NCI-H226 (cell line): ENCODE results near the gene STIM1.
"Not testable (repeated sequence)": the region's sequence is repeated elsewhere in the genome, so short reads cannot be mapped to it uniquely, and the experiment has no call there.

Experiments
- DNase-seq: peaks from one replicate; pipeline ENCODE4 v3.0.0-alpha.2; 2015

The STIM1 gene

DNA sequence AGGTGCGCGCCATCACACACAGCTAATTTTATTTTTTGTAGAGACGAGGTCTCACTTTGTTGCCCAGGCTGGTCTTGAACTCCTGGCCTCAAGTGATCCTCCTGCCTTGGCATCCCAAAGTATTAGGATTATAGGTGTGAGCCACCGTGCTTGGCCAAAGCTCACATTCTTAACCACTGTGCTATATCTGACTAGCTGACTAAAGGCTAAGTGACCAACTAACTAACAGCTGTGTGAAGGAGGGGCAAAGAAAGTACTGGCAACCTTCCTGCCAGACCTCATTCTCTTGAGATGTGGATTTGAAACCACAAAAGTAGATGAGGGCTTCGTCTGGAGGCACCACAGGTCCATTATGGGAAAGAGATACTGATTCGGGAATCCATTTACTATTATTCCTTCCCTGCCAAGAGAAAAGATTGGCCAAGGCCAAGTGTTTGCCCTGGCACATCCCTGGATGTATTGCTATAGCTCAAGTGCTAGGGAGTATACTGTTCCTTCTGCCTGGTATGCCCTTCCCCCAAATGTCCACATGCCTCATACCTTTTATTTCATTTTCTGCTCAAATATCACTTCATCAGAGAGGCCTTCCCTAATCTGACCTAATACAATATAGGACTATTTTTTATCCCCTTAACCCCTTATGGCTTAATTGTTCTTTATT is 186.4 kb downstream of the STIM1 start:
- peak; percentile 12 for DNase-seq

- no peak for DNase-seq
These were observed 189.6 kb downstream of the STIM1 start for GRCh38 chr11:4044976-4045646.

GRCh38 chr11:4048340-4048739 is 192.9 kb downstream of the STIM1 start:
- no peak for DNase-seq

DNA sequence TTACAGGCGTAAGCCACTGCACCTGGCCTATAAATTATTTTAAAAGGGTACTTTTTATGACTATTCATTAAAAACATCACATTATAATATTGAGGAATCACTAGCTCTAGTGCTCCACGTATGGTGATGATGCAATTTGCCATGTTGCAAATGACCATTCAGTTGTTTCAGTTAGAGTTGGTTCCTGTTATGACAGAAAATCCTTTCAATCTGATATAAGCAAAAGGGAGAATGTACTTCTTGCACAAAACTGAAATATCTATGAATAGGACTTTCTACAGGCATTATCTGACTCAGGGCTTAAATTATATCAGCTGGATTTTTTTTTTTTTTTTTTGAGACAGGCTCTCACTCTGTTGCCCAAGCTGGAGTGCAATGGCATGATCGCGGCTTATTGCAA is 193.5 kb downstream of the STIM1 start:
- no peak for DNase-seq

DNA sequence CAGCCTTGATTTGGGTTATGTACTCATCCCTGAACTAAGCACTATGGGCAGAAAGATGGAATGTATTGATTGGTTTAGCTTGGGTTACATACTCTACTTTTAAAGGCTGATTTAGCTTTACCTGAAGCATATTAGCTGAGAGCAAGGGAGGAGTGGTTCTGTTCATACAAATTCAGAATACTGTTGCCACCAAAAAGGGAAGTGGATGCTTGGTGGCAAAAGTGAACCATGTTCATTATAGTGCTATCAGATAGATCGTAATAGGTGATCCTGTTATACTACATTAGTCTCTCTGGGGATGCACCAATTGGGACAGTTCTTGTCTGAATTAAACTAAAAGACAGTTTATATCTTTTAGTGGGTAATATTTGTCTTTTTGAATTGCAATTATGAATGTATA is 194.7 kb downstream of the STIM1 start:
- no peak for DNase-seq

DNA sequence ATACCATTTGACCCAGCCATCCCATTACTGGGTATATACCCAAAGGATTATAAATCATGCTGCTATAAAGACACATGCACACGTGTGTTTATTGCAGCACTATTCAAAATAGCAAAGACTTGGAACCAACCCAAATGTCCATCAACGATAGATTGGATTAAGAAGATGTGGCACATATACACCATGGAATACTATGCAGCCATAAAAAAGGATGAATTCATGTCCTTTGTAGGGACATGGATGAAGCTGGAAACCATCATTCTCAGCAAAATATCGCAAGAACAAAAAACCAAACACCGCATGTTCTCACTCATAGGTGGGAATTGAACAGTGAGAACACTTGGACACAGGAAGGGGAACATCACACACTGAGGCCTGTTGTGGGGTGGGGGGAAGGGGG is 197.7 kb downstream of the STIM1 start:
- not testable (repeated sequence) for DNase-seq

GRCh38 chr11:4054643-4055042 is 199.2 kb downstream of the STIM1 start:
- DNase-seq, result peak; percentile 40

GRCh38 chr11:4059424-4059823 is 204.0 kb downstream of the STIM1 start:
- no peak for DNase-seq

- DNase-seq, result no peak
These were observed 204.9 kb downstream of the STIM1 start for GRCh38 chr11:4060182-4060923.

- no peak for DNase-seq
These were observed 206.2 kb downstream of the STIM1 start for GRCh38 chr11:4061700-4062099.

GRCh38 chr11:4063348-4063747 is 207.9 kb downstream of the STIM1 start:
- DNase-seq, result no peak

GRCh38 chr11:4064278-4064955 is 209.0 kb downstream of the STIM1 start:
- DNase-seq, result no peak

DNA sequence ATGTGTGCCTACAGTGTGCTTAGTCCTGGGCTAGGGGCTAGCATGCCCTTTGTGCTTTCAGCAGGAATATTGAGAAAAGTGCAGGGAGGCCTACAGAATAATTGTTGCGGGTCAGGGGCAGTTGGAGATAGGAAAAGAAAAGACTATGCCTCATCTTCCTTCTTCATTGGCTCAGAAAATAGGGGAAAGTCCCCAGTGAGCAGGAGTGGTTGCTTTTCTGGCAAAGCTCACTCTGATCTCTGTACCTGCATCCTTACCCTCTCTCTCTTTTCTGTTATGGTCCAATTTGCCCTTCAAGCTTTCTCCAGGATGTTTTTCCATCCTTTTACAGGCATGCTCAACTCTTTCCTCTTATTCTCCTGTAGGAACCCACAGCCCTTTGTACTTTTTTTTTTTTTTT is 209.6 kb downstream of the STIM1 start:
- no peak for DNase-seq

DNA sequence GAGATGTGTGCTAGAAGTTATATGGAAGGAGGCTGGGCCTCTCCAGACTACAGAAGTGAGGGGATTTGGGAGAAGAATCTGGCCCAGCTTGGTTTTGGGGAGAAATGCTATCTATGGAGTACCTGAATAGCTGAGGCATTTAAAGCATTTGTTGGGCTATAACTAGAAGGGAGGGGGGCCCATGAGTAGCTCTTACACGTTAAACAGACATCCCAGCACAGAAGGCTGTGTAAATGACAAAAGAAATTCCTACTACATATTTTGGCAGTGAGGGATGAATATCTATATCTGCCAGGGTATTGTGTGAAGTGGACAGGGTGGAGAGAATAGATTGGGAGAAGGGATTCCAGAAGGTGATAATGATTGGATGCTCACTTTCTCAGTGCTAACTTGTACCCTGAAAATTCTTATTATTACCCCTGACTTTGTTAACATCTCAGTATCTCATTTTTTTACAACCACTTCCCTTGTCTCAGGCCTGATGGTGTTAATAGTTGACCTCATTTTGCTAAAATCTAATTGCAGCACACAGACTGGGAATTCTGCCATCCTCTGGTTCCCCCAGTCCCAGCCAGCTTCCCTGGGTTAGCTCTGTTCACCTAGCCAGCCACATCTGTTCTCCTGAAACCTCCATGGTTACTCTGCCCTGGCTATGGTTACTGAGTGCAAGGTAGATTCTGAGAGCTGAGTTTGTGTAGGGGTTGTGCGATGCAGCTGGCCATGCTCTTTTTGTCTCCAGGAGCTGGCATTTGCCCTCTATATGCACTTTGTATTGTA is 210.3 kb downstream of the STIM1 start:
- peak; percentile 11 for DNase-seq

DNA sequence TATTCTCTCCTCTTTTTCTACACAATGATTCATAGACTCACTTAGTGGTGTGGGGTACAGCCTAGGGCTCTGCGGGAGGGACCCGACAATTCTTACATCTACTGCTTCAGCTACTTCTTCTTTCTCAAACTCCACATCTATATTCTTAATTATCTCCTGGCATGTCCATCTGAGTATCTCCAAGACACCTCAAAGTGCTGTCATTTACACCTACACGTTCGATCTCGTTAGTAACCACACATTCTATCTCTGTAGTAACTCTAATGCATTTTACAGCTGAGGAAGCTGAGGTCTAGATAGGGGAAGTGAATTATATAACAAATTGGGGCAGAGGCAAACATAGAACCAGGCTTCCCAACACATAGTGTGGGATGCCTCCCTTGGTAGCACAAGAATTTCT is 211.4 kb downstream of the STIM1 start:
- DNase-seq, result no peak

GRCh38 chr11:4068962-4069361 is 213.5 kb downstream of the STIM1 start:
- DNase-seq, result no peak

DNA sequence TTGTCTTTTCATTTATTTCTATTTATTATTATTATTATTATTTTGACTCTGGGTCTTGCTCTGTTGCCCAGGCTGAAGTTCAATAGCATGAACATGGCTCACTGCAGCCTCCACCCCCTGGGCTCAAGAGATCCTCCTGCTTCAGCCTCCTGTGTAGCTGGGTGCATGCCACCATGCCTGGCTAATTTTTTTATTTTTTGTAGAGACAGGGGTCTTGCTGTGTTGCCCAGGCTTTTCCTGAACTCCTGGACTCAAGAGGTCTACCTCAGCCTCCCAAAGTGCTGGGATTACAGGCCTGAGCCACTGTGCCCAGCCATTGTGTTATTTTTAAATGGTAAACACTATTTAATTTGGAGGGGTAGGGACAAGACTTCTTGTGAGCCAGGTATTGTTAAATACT is 215.9 kb downstream of the STIM1 start:
- DNase-seq, result no peak

DNA sequence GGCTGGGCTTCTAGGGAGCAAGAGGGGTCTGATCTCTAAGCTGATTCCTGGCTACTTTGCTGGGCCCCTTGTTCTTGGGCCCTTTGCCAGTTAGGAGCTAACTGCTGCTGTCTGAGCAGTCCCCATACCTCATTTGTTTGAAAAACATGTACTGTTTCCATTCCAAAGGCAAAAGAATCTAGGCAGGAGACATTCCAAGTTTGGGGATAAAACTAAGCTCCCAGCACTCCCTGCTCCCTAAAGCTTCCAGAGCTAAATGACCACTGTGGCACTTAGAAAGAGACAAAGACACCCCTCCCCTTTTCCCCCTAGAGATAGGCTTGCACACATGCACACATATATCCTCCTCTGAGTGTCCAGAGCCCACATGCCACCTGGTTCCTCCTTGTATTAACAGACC is 216.4 kb downstream of the STIM1 start:
- DNase-seq, result no peak

DNA sequence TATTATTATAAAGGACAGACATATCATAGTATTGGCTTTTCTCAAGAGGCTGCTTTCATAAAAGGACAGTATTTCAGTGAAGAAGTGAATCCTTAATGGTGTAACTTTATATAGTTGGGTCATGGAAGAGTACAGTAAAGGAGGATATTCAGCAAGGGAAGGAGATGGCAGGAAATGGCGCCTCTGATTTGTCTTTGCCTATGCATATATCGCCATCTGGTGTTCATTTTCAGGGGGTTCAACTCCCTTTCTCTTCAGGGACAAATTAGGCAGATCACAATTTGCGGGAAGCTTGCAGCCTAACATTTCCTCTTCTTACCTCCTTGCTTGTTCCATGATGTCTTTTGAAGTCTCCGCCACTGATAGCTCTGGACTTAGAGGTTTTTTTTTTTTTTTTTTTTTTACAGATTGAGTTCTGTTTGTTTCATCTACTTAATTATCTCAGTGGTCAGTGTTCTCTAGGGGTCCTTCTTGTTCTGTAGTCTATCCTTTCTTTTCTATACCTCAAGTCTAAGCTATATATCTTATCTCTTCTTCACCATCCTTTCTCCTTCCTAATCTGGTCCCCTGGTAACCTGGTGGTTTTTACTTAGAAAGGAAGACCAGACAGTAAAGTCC is 217.3 kb downstream of the STIM1 start:
- DNase-seq, result peak; percentile 51

- DNase-seq, result peak; percentile 94
These were observed 218.8 kb downstream of the STIM1 start for GRCh38 chr11:4074266-4074665.

DNA sequence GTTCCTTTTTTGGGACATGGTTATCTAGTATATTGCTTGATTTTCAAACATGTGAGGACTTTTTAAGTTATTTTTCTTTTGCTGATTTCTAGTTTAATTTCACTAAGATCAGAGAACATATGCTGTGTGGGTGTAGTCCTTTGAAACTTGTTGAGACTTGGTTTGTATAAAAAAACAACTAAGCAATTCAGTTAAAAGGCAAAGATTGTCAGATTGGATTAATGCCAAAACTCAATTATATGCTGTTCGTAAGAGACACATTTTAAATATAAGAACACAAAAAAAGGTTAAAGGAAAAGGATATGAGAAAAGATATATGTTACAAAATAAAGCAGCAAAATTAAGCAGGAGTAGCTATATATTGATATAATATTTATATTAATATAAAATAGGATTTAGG is 221.3 kb downstream of the STIM1 start:
- no peak for DNase-seq

GRCh38 chr11:4083198-4083597 is 227.7 kb downstream of the STIM1 start:
- DNase-seq, result no peak
